ENCODE measurements around the gene CPB2.

CPB2 gene

DNA sequence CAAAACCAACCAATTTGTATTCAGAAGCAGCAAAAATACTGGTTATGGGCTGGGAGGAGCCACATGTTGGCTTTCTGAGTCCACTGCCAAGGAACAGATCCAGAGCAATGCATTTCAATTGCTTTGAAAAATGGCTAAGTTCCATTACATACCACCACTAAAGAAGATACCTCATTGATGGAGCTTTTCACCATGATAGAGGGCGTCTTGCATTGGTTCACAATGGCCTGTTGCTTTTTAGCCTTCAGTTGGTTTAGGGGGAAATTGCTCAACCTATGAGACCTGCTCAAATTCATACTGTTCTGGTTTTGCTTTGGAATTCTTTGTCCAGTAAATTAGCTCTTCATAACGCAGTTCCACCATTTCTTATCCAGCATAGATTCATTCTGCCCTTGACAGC is 21.2 kb upstream of the CPB2 start:
- peak; percentile 28; the same call in 1 of the 2 replicates for TF ChIP-seq MYC (IDR thresholded peaks at IDR 0.05; ENCODE audit: low read depth, low read length)
- TF ChIP-seq, protein P1, sequence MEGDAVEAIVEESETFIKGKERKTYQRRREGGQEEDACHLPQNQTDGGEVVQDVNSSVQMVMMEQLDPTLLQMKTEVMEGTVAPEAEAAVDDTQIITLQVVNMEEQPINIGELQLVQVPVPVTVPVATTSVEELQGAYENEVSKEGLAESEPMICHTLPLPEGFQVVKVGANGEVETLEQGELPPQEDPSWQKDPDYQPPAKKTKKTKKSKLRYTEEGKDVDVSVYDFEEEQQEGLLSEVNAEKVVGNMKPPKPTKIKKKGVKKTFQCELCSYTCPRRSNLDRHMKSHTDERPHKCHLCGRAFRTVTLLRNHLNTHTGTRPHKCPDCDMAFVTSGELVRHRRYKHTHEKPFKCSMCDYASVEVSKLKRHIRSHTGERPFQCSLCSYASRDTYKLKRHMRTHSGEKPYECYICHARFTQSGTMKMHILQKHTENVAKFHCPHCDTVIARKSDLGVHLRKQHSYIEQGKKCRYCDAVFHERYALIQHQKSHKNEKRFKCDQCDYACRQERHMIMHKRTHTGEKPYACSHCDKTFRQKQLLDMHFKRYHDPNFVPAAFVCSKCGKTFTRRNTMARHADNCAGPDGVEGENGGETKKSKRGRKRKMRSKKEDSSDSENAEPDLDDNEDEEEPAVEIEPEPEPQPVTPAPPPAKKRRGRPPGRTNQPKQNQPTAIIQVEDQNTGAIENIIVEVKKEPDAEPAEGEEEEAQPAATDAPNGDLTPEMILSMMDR (IDR thresholded peaks at IDR 0.05; ENCODE audit: low read depth, low read length): no peak
- no peak overlapping the region for H3K4me3 ChIP-seq (ENCODE audit: low read depth, low read length)
- DNase-seq (ENCODE audit: low read depth): peak; percentile 63

DNA sequence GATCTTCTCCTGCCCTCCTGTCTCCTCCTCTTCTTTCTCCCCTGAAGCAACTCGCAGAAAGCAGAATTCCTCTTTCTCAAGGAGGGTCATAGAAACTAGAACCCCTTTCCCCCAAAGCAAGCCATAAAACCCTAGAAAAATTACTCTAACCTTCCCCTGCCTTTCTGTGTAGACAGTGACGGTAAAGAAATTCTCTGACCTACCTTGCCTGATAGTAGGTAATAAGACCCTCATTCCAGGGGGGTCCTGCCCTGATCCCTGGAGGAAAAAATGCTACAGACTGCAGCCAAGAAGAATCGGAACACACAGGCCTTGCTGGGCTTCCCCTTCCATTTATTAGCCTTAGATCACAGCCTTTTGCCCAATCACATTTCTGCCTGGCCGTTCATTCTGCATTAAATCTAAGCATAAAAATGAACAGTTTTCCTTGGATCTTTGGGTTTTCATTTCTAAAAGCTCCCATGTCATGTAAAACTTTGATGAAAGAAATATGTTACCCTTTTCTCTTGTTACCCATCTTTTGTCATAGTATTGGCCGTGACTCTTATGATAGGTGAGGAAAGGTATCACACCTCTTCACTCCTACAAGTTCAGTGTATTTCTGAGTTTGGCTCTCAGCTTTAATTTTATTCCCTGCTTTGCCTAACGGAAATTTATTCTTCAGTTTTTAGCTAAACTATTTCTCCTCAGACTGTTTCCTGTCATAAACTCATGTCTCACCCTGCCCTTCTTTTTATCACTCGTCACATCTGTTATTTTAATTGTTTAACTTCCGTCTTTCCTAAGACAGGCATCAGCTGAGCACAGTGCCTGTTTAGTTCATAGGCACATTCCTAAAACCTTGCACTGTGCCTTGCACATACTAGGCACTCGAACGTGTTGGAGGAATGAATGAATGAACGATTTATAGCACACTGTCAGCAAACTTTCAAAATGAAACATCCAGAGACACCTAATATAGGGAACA is 20.4 kb upstream of the CPB2 start:
- peak; percentile 23 for TF ChIP-seq POLR2A (IDR thresholded peaks at IDR 0.05; ENCODE audit: extremely low read depth, insufficient read length)
- TF ChIP-seq, protein P1 (IDR thresholded peaks at IDR 0.05; ENCODE audit: low read depth, low read length): no peak
- peak; percentile 86 for DNase-seq (ENCODE audit: low read depth)
- H3K4me3 ChIP-seq (ENCODE audit: low read depth, low read length): peak overlapping the region; percentile 6

DNA sequence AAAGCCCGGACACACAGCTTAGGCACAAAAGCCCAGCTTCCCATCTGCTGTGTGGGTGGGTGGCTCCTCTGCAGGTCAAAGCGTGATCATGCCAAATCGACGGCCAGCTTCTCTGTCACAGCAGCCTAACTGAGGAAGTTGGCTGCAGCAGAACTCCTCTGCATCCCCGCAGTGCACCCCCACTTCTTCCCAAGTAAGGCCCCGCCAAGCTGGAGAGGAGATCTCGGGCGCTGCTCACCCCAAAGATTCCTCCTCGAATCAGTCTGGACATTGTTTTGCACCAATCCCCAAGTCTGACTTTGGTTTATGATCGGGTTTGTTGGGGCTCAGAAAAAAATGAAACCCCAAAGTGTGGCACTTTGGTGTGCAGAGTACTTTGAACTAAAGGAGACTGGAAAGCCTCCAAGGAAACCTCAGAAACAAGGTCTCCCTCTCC is 19.7 kb upstream of the CPB2 start:
- peak overlapping the region; percentile 6 for H3K4me3 ChIP-seq (ENCODE audit: low read depth, low read length)
- peak; percentile 52; the same call in 1 of the 2 replicates for TF ChIP-seq MYC (IDR thresholded peaks at IDR 0.05; ENCODE audit: low read depth, low read length)
- no peak for TF ChIP-seq POLR2A (IDR thresholded peaks at IDR 0.05; ENCODE audit: extremely low read depth, insufficient read length)
- TF ChIP-seq, protein P2, sequence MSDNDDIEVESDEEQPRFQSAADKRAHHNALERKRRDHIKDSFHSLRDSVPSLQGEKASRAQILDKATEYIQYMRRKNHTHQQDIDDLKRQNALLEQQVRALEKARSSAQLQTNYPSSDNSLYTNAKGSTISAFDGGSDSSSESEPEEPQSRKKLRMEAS (IDR thresholded peaks at IDR 0.05; ENCODE audit: low read depth, low read length): peak; percentile 80; the same call in 1 of the 2 replicates
- TF ChIP-seq, protein P1 (IDR thresholded peaks at IDR 0.05; ENCODE audit: low read depth, low read length): no peak
- DNase-seq (ENCODE audit: low read depth): peak; percentile 85

DNA sequence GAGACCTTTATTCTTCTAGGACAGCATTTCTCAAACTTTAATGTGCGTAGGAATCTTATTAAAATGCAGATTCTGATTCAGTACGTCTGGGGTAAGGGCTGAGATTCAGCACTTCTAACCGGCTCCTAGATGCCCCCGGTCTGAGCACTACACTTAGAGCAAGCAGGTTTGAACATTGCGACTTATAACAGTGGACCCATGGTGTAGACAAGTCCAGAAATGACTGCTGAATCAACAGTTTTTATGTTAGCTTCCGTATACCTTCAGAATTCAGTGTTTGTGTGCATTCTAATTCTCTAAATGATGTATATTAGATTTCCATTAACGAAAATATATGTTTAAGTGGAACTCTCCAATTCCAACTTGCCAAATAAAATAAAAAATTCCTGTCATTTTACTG is 17.5 kb upstream of the CPB2 start:
- TF ChIP-seq, protein P2 (IDR thresholded peaks at IDR 0.05; ENCODE audit: low read depth, low read length): no peak
- TF ChIP-seq MYC (IDR thresholded peaks at IDR 0.05; ENCODE audit: low read depth, low read length) (no peak), POLR2A (IDR thresholded peaks at IDR 0.05; ENCODE audit: extremely low read depth, insufficient read length) (no peak)
- TF ChIP-seq, protein P1 (IDR thresholded peaks at IDR 0.05; ENCODE audit: low read depth, low read length): no peak
- no peak overlapping the region for H3K4me3 ChIP-seq (ENCODE audit: low read depth, low read length)
- no peak for DNase-seq (ENCODE audit: low read depth)

DNA sequence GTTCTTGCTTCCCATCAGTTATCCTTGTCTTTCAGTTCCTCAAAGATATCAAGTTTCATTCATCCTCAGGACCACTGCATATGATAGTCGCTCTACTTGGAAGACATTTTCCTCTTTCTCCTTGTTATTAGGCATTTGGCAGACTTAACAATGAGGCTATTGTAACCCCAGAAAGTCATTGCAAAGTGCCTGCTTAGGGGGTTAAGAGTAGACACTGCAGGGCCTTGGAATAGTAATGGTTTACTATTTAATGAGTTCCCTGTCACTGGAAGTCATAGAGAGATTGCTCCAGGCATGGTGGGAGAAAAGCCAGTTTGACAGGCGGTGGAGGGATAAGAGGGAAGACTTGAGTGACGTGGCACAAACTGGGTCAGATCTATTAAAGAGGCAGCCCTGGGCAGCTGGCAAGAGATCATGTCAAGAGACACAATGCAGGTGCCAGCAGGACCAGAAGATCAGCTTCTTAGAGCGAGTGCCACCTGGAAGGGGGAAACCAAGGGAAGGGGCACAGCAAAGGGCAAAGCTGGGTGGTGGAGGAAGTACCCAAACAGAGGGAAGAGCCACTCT is 16.8 kb upstream of the CPB2 start:
- no peak for TF ChIP-seq POLR2A (IDR thresholded peaks at IDR 0.05; ENCODE audit: extremely low read depth, insufficient read length)
- TF ChIP-seq MYC (IDR thresholded peaks at IDR 0.05; ENCODE audit: low read depth, low read length): no peak
- TF ChIP-seq, protein P2 (IDR thresholded peaks at IDR 0.05; ENCODE audit: low read depth, low read length): no peak
- TF ChIP-seq, protein P1 (IDR thresholded peaks at IDR 0.05; ENCODE audit: low read depth, low read length): no peak

More for the DNA sequence above, 16.8 kb upstream of the CPB2 start:
- no peak overlapping the region for H3K4me3 ChIP-seq (ENCODE audit: low read depth, low read length)
- DNase-seq (ENCODE audit: low read depth): no peak
